ELF-1 (cell line): ENCODE results near the gene PGLYRP2.

Experiments
- DNase-seq: peaks from one replicate; pipeline ENCODE4 v3.0.0-alpha.2; 2016; ENCODE audit warnings: low read depth, low spot score

The PGLYRP2 gene

GRCh38 chr19:15441317-15441716, 38.0 kb downstream of the PGLYRP2 start:
- DNase-seq = no peak

- DNase-seq = no peak
These were observed 39.3 kb downstream of the PGLYRP2 start for GRCh38 chr19:15439821-15440641.

GRCh38 chr19:15439078-15439799, 40.1 kb downstream of the PGLYRP2 start:
- DNase-seq = no peak

GRCh38 chr19:15438577-15438976, 40.7 kb downstream of the PGLYRP2 start:
- DNase-seq = no peak

GRCh38 chr19:15438124-15438496, 41.2 kb downstream of the PGLYRP2 start:
- no peak for DNase-seq

GRCh38 chr19:15437355-15438123, 41.8 kb downstream of the PGLYRP2 start:
- DNase-seq = no peak

- no peak for DNase-seq
These were observed 42.5 kb downstream of the PGLYRP2 start for GRCh38 chr19:15436826-15437110.

- DNase-seq = no peak
These were observed 43.1 kb downstream of the PGLYRP2 start for GRCh38 chr19:15436012-15436825.

- no peak for DNase-seq
These were observed 45.7 kb downstream of the PGLYRP2 start for GRCh38 chr19:15433519-15434069.

- peak; percentile 91 for DNase-seq
These were observed 46.4 kb downstream of the PGLYRP2 start for GRCh38 chr19:15432629-15433518.

GRCh38 chr19:15432018-15432494, 47.2 kb downstream of the PGLYRP2 start:
- DNase-seq = no peak

GRCh38 chr19:15431396-15432017, 47.8 kb downstream of the PGLYRP2 start:
- no peak for DNase-seq

- DNase-seq = no peak
These were observed 48.7 kb downstream of the PGLYRP2 start for GRCh38 chr19:15430526-15431120.

- DNase-seq = no peak
These were observed 49.4 kb downstream of the PGLYRP2 start for GRCh38 chr19:15429825-15430467.

- DNase-seq = no peak
These were observed 50.1 kb downstream of the PGLYRP2 start for GRCh38 chr19:15428956-15429824.

GRCh38 chr19:15427991-15428471, 51.3 kb downstream of the PGLYRP2 start:
- no peak for DNase-seq

- no peak for DNase-seq
These were observed 52.0 kb downstream of the PGLYRP2 start for GRCh38 chr19:15427350-15427700.
